Measurements from ENCODE around the gene KIF1A.

The KIF1A gene

GRCh38 chr2:240719676-240720545, 100.1 kb downstream of the KIF1A start:
- no peak for DNase-seq (ENCODE audit: low read depth)

DNA sequence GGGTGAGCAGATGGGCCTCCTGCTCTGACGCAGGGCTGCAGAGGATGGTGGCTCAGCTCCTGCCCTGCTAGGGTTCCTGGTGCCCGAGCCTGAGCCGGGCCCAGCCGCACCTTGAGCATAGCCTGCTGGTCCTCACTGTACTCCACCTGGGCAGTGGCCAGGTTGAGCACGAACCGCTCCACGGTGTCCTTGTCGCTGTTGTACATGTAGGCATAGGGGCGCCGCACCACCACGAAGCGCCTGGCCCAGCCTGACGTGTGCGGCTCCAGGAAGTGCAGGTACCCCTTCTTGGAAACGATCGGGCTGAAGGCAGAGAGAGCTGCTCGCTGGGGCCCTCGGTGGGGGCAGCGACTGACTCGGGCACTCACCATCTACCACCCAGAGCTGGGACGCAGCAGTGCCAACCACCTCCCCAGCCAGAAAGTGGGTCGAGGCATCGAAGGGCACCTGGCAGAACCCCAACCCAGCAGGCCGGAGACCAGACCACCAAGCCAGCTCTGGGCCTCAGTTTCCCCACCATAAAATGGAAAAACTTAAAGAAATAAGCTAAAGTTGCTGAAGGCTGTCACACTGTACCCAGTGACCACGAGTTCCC, 101.0 kb downstream of the KIF1A start:
- no peak for DNase-seq (ENCODE audit: low read depth)

DNA sequence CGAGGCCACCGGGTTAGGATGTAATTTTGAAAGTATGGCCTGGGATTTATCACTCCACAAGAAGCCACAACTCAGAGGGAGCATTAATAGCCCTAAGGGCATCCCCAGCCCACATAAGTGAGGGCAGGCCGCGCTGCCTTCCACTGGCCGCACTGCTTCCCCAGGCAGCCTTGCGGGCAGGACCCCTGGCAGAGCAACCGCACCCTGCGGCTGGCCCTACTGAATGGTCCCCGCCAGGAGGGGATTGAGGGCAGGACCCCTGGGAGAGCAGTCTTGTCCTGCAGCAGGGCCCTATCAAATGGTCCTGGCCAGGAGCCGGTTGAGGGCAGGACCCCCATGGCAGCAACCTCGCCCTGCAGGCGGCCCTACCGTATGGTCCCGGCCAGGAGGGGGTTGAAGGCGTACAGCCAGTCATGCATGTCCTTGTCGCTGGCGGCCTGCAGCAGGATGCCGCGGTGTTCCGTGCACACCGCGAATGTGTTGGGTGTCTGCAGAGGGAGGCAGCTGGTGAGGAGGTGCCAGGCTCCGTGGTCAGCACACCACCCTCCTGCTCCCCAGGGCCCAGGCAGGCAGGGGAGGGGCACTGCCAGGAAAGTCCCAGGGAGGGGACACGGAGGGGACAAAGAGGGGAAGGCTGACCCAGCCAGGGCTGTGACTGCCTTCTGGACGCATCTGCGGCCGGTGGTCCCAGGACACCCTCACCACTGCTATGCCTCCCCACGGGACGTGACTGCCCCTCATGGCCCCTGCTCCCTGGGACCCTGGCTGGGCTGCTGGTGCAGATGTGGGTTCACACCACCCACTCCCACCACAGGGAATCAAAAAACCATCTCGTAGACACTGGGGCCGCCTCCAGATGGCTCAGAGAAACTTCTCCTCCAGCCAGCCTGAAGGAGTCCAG, 102.1 kb downstream of the KIF1A start:
- DNase-seq (ENCODE audit: low read depth): no peak

DNA sequence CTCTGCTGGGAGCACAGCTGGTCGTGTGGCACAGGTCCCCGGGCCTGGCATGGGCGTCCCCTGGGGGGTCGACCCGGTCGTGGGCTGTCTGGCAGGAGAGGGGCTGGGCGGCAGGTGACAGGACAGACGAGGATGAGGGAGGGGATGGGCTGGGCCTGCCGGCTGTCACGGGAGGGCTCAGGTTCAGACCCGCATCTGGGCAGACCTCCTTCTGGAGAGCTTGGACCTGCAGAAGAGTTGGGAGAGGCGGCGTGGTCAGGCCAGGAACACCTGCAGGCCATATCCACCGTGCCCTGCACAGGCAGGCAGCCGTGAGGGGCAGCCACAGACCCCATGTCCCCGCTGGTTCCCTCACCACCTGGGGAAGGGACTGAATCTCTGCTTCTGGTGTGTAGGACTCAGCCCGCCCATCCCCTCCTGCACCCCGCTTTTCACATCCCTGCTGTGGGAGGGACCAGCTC, 102.8 kb downstream of the KIF1A start:
- DNase-seq (ENCODE audit: low read depth): no peak

GRCh38 chr2:240716130-240716798, 103.8 kb downstream of the KIF1A start:
- DNase-seq (ENCODE audit: low read depth): no peak

- DNase-seq (ENCODE audit: low read depth): no peak
These were observed 105.0 kb downstream of the KIF1A start for GRCh38 chr2:240714747-240715725.

DNA sequence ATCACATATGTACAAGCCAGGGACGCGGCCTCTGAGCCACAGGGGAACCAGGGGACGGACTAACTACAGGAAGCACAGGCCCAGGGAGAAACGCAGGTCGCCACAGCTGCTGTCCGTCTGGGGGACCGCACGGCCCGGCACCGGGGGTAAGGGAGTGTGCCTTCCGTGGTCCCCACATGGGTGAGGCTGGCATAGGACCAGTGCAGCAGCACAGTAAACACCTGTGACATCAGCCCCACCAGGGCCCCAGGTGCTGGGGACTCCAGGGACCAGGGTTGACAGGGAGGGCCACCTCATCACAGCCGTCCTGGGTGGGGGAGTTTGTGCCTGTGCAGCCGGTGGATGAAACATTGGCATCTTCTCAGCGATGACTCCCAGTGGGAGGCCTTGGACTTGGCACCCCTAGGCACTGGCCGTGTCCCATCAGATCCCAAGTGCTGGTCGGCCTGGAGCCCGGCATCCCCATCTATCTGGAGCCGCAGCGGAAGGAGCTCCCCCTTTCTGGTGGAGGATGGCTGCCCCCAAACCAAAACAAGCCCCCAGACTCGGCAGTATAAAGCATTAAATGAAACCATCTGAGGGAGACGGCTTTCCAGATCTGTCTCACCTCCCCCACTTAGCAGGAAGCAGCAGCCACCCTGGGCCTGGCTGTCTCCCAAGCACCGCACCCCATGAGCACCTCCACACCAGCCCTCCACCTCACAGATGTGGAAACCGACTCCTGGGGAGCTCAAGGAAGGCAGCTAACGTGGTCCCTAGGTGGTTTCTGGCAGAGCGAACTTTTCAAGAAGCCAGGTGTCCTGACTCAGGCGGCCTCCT, 105.9 kb downstream of the KIF1A start:
- no peak for DNase-seq (ENCODE audit: low read depth)

DNA sequence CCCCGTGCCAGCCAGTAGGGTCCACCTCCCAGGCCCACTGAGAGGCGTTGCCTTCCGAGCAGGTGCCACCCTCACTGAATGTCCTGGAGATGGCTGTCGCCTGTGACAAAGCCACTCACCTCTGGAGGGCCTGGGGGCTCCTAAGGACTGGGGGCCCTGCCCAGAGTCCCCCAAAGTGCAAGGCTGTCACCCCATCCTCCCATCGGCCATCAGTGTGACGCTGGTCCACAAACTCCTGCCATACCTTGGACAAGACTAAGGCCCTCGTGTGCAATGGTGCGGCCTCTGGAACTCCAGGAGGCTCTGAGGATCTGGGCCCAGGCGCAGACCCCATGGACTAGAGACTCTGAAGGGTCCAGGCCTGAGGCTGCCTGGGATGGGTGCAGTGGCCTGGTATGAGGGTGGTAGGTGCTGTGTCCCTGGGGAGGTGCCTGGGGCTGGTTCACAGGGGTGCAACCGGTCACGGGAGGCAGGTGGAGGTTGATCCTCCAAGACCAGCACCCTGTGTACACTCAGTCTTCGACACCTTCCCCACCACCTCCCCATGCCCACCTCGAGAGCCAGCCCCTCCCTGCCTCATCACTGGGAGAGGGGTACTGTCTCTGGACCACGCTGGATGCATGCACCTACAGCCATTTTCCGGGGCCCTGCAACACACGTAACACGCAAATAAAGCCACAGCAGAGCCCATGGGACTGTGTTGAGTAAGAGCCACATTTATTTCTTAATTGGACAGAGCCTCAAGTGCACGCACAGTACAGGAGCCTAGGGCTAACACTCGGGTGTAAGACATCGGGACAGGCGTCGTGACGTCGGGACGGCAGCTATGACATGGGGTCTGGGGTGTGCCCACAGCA, 106.7 kb downstream of the KIF1A start:
- DNase-seq (ENCODE audit: low read depth): no peak

DNA sequence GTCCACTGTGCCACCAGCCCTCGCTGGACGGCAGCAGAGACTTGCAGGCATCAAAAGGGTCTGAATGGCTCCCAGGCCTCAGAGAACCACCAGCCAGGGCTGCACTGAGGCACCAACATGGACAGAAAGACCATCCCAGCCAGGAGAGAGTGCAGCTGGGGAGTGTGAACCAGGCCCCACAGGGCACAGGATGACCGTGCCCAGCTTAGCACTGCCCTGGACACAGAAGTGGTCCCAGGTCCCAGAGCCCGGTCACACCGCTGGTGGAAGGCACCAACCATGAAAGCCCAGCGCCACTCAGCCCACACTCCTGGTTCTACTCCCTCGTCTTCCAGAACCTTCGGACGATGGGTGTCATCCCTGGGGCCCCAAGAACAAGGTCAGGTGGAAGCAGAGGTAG, 107.9 kb downstream of the KIF1A start:
- no peak for DNase-seq (ENCODE audit: low read depth)

DNA sequence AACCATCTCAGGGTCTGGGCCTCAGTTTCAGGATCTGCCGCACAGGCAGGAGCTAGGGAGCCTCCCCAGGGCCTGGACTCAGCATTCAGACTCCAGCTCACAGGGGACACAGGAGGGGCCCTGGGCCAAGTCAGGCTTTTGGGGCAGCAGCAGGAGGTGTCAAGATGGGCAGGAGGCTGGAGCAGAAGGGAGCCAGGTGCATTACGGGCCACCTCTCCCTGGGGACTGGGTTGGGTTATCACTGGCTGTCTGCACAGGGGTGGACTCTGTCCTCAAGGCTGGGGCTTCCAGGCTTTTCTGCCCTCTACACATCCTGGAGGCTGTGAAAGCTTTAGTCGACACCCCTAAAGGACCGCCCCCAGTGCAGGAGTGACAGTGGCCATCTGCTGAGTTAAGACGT, 108.3 kb downstream of the KIF1A start:
- no peak for DNase-seq (ENCODE audit: low read depth)

GRCh38 chr2:240711296-240711695, 108.7 kb downstream of the KIF1A start:
- DNase-seq (ENCODE audit: low read depth): no peak

DNA sequence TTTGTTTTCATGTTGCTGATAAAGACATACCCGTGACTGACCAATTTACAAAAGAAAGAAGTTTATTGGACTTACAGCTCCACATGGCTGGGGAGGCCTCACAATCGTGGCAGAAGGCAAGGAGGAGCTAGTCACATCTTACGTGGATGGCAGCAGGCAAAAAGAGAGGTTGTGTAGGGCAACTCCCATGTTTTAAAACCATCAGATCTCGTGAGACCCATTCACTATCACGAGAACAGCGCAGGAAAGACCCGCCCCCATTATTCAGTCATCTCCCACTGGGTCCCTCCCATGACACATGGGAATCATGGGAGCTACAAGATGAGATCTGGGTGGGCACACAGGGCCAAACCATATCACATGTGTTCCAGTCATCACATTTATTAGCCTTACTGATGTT, 111.6 kb downstream of the KIF1A start:
- no peak for DNase-seq (ENCODE audit: low read depth)

GRCh38 chr2:240707821-240708220, 112.2 kb downstream of the KIF1A start:
- DNase-seq (ENCODE audit: low read depth): no peak

DNA sequence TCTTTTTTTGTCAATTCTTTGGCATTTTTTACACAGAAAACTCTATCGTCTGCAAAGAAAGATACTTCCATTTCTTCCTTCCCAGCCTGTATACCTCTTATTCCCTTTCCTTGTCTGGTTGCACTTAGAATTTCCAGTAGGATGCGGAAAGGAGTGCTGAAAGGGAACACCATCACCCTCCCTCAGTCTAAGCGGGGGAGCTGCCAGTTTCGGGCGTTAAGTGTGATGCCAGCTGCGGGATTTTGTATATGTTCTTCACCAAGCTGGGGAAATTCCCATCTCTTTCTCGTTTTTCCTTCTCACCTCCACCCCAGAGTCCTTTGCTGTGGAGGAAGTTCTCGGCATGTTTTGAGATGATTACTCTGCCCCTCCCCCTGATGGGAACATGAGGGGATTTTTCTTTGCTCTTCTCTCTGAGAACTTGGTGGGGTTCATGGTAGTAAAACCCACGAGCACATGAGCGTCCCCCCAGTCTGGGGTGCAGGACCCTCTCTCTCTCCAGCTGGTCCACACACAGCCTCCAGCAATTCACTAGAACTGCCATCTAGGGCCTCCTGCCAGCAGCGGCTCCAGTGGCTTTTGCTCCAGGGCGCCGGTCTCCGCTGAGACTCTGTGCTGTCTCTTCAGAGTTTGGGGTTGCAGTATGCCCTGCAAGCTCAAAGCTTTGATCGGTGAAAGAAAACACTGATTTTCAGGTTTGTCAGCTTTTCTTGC, 112.8 kb downstream of the KIF1A start:
- DNase-seq (ENCODE audit: low read depth): no peak

DNA sequence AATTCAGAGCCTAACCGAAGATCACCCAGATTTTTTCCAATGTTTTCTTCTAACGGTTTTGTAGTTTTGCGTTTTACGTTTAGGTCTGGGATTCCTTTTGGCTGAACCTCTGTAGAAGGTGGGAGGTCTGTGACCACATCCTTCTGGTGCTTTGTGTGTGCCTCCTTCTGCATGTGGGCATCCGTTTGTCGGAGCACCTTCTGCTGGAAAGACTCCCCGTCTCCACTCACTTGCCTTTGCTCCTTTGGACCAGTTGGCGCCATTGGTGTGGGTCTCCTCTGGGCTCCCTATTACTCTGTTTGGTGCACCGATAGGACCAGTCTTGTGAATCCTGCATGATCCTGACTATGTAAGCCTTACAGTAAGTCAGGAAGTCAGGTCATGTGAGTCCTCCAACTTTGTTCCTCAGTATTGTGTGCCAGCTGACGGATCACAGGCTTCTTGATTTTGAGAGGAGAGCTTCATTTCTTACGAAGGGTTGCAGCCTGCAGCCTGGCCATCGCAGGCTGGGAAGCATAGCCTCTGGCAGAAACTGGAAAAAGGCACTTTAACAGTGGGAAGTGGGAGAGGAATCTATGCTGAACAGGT, 114.7 kb downstream of the KIF1A start:
- DNase-seq (ENCODE audit: low read depth): no peak

DNA sequence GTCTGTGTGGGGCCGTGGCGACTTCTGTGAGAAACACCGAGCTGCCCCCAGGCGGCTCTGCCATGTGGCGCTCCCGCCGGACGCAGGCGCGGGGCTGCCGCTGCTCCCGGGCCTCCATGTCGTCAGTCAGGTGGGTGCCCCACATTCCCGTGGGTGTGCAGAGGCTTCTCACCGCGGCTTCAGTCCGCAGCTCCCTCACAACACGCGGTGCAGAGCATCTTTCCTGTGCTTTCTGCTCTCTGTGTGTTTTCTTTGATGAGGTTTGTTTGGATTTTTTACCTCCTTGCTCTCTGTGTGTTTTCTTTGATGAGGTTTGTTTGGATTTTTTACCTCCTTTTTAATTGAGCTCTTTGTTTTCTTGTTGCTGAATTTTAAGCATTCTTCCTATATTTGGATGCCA, 115.4 kb downstream of the KIF1A start:
- DNase-seq (ENCODE audit: low read depth): no peak

GRCh38 chr2:240703417-240704341, 116.3 kb downstream of the KIF1A start:
- DNase-seq (ENCODE audit: low read depth): no peak
